HEK293 (cell line): ENCODE results near the gene MINAR2.

ENCODE experiments used
- TCF7L2 ChIP-seq: IDR thresholded peaks from 2 replicates; pipeline ENCODE4 v1.6.1; 2011; ENCODE audit warnings: low read depth, mild to moderate bottlenecking, inconsistent platforms, low read length, moderate library complexity, borderline replicate concordance
- TRIM28 ChIP-seq: IDR thresholded peaks from 2 replicates; pipeline ENCODE4 v1.6.1; 2011; ENCODE audit warnings: low read length, control low read depth, borderline replicate concordance
- YY1 ChIP-seq: fragments of 450-650 bp; formaldehyde crosslinking; IDR thresholded peaks from 2 replicates; pipeline ENCODE4 v1.5.1; 2018; ENCODE audit warnings: missing biosample characterization, missing genetic modification characterization
- ZEB2 ChIP-seq: fragments of 450-650 bp; formaldehyde crosslinking; IDR thresholded peaks from 2 replicates; pipeline ENCODE4 v1.5.1; 2016; ENCODE audit warnings: missing biosample characterization, missing genetic modification characterization
- ZNF335 ChIP-seq: fragments of 450-650 bp; formaldehyde crosslinking; conservative IDR thresholded peaks from 2 replicates; pipeline ENCODE4 v1.5.1; 2016; ENCODE audit warnings: missing biosample characterization, missing genetic modification characterization
- ZNF76 ChIP-seq: fragments of 450-650 bp; formaldehyde crosslinking; IDR thresholded peaks from 2 replicates; pipeline ENCODE4; 2016; ENCODE audit warnings: low read depth, missing biosample characterization, missing genetic modification characterization, borderline replicate concordance
- ZNF768 ChIP-seq: fragments of 450-650 bp; formaldehyde crosslinking; IDR thresholded peaks from 2 replicates; pipeline ENCODE4 v1.5.1; 2018; ENCODE audit warnings: missing biosample characterization, mild to moderate bottlenecking, missing genetic modification characterization
- ZNF776 ChIP-seq: fragments of 450-650 bp; formaldehyde crosslinking; IDR thresholded peaks from 2 replicates; pipeline ENCODE4 v1.5.0; 2017; ENCODE audit warnings: missing biosample characterization, missing genetic modification characterization, borderline replicate concordance
- ZNF785 ChIP-seq: fragments of 450-650 bp; formaldehyde crosslinking; IDR thresholded peaks from 2 replicates; pipeline ENCODE4 v1.5.1; 2016; ENCODE audit warnings: missing biosample characterization, missing genetic modification characterization
- TF ChIP-seq, protein P1 (sequence below): fragments of 450-650 bp; formaldehyde crosslinking; IDR thresholded peaks from 2 replicates; pipeline ENCODE4 v1.5.1; 2016; ENCODE audit warnings: missing biosample characterization, missing genetic modification characterization
- TF ChIP-seq, protein P2 (sequence below): fragments of 450-650 bp; formaldehyde crosslinking; IDR thresholded peaks from 2 replicates; pipeline ENCODE4 v1.5.1; 2016; ENCODE audit warnings: missing biosample characterization, missing genetic modification characterization
- TF ChIP-seq, protein P3 (sequence below): IDR thresholded peaks from 2 replicates; pipeline ENCODE4 v1.6.1; 2011; ENCODE audit warnings: mild to moderate bottlenecking, low read depth, low read length, borderline replicate concordance
- TF ChIP-seq, protein P4 (sequence below): fragments of 450-650 bp; formaldehyde crosslinking; IDR thresholded peaks from 2 replicates; pipeline ENCODE4 v1.5.1; 2016; ENCODE audit warnings: missing biosample characterization, missing genetic modification characterization
- TF ChIP-seq, protein P5 (sequence below): fragments of 450-650 bp; formaldehyde crosslinking; IDR thresholded peaks from 2 replicates; pipeline ENCODE4 v1.5.1; 2017; ENCODE audit warnings: missing biosample characterization, missing genetic modification characterization

DNA sequence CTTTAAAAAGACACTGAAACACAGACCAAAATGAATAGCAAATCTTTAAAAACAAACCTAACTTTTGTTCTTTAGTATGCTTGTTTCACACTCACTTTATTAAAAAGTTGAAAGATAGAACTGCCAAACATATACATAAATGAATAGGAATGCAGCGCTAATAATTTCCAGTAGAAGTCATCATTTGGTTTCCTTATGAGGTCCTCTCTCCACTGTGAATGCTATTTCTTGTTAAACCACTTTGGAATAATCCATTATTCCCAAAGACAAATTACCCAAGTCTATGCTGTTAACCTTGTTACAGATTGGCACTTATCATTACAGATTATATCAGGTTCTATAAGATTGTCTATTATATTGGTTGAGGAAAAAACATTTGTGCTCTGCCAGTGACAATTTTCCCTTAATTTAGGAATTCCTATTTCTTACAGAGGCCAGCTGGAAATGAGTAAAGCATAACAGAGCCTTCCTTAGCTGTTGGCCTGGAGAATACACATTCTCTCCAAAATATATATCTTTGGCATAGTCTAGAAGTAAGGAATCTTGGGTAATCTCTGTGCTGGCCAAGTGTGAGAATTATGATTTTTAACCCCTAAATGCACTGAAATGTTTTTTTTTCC, 29.3 kb upstream of the MINAR2 start:
- TF ChIP-seq, protein P1, sequence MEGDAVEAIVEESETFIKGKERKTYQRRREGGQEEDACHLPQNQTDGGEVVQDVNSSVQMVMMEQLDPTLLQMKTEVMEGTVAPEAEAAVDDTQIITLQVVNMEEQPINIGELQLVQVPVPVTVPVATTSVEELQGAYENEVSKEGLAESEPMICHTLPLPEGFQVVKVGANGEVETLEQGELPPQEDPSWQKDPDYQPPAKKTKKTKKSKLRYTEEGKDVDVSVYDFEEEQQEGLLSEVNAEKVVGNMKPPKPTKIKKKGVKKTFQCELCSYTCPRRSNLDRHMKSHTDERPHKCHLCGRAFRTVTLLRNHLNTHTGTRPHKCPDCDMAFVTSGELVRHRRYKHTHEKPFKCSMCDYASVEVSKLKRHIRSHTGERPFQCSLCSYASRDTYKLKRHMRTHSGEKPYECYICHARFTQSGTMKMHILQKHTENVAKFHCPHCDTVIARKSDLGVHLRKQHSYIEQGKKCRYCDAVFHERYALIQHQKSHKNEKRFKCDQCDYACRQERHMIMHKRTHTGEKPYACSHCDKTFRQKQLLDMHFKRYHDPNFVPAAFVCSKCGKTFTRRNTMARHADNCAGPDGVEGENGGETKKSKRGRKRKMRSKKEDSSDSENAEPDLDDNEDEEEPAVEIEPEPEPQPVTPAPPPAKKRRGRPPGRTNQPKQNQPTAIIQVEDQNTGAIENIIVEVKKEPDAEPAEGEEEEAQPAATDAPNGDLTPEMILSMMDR (tag by site-specific recombination) = no peak
- TF ChIP-seq YY1 (tag by site-specific recombination) = no peak
- no peak for TF ChIP-seq ZNF785 (tag by site-specific recombination)
- no peak for TF ChIP-seq ZNF335
- no peak for TF ChIP-seq TCF7L2
- TF ChIP-seq, protein P2, sequence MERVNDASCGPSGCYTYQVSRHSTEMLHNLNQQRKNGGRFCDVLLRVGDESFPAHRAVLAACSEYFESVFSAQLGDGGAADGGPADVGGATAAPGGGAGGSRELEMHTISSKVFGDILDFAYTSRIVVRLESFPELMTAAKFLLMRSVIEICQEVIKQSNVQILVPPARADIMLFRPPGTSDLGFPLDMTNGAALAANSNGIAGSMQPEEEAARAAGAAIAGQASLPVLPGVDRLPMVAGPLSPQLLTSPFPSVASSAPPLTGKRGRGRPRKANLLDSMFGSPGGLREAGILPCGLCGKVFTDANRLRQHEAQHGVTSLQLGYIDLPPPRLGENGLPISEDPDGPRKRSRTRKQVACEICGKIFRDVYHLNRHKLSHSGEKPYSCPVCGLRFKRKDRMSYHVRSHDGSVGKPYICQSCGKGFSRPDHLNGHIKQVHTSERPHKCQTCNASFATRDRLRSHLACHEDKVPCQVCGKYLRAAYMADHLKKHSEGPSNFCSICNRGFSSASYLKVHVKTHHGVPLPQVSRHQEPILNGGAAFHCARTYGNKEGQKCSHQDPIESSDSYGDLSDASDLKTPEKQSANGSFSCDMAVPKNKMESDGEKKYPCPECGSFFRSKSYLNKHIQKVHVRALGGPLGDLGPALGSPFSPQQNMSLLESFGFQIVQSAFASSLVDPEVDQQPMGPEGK = no peak
- no peak for TF ChIP-seq ZNF768 (tag by site-specific recombination)
- TF ChIP-seq, protein P3, sequence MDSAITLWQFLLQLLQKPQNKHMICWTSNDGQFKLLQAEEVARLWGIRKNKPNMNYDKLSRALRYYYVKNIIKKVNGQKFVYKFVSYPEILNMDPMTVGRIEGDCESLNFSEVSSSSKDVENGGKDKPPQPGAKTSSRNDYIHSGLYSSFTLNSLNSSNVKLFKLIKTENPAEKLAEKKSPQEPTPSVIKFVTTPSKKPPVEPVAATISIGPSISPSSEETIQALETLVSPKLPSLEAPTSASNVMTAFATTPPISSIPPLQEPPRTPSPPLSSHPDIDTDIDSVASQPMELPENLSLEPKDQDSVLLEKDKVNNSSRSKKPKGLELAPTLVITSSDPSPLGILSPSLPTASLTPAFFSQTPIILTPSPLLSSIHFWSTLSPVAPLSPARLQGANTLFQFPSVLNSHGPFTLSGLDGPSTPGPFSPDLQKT = no peak
- TF ChIP-seq, protein P4, sequence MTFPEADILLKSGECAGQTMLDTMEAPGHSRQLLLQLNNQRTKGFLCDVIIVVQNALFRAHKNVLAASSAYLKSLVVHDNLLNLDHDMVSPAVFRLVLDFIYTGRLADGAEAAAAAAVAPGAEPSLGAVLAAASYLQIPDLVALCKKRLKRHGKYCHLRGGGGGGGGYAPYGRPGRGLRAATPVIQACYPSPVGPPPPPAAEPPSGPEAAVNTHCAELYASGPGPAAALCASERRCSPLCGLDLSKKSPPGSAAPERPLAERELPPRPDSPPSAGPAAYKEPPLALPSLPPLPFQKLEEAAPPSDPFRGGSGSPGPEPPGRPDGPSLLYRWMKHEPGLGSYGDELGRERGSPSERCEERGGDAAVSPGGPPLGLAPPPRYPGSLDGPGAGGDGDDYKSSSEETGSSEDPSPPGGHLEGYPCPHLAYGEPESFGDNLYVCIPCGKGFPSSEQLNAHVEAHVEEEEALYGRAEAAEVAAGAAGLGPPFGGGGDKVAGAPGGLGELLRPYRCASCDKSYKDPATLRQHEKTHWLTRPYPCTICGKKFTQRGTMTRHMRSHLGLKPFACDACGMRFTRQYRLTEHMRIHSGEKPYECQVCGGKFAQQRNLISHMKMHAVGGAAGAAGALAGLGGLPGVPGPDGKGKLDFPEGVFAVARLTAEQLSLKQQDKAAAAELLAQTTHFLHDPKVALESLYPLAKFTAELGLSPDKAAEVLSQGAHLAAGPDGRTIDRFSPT (tag by site-specific recombination) = no peak
- no peak for TF ChIP-seq TRIM28
- TF ChIP-seq ZNF76 (tag by site-specific recombination) = no peak
- TF ChIP-seq, protein P5, sequence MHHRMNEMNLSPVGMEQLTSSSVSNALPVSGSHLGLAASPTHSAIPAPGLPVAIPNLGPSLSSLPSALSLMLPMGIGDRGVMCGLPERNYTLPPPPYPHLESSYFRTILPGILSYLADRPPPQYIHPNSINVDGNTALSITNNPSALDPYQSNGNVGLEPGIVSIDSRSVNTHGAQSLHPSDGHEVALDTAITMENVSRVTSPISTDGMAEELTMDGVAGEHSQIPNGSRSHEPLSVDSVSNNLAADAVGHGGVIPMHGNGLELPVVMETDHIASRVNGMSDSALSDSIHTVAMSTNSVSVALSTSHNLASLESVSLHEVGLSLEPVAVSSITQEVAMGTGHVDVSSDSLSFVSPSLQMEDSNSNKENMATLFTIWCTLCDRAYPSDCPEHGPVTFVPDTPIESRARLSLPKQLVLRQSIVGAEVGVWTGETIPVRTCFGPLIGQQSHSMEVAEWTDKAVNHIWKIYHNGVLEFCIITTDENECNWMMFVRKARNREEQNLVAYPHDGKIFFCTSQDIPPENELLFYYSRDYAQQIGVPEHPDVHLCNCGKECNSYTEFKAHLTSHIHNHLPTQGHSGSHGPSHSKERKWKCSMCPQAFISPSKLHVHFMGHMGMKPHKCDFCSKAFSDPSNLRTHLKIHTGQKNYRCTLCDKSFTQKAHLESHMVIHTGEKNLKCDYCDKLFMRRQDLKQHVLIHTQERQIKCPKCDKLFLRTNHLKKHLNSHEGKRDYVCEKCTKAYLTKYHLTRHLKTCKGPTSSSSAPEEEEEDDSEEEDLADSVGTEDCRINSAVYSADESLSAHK (tag by site-specific recombination) = no peak
- no peak for TF ChIP-seq ZEB2 (tag by site-specific recombination)
- TF ChIP-seq ZNF776 (tag by site-specific recombination) = no peak
